HepG2 (cell line): ENCODE results near the gene MLLT10. TPM values are rescaled to one million over a fixed set of nuclear protein-coding genes. Genes with fewer than 3 reads are reported as not detected.

ENCODE experiments used
- FLYWCH1 ChIP-seq: sonication (generic); formaldehyde crosslinking; IDR thresholded peaks from 2 replicates; pipeline ENCODE4 v1.8.1; 2023; ENCODE audit warnings: mild to moderate bottlenecking, missing genetic modification reagents
- FOXO1 ChIP-seq: sonication (generic); formaldehyde crosslinking; IDR thresholded peaks from 2 replicates; pipeline ENCODE4 v1.4.0; 2020; ENCODE audit warnings: missing genetic modification reagents
- HOXA5 ChIP-seq: sonication (generic); formaldehyde crosslinking; IDR thresholded peaks from 2 replicates; pipeline ENCODE4 v1.4.0; 2020; ENCODE audit warnings: missing genetic modification reagents
- KMT2A ChIP-seq: sonication (generic); formaldehyde crosslinking; IDR thresholded peaks from 2 replicates; pipeline ENCODE4 v1.4.0; 2020; ENCODE audit warnings: missing genetic modification reagents
- POLR2A ChIP-seq, 2 experiments: IDR thresholded peaks; 2 replicates each; pipeline ENCODE4 v1.6.1; 2011; ENCODE audit warnings: low read depth in 2 of 2, low read length in 2 of 2, mild to moderate bottlenecking in 1 of 2, moderate library complexity in 1 of 2; ENCODE audit not compliant: insufficient read depth in 1 of 2
- RBM39 ChIP-seq: fragments of 200-400 bp; formaldehyde crosslinking; IDR thresholded peaks from one replicate; pipeline ENCODE4 v1.6.1; 2018; ENCODE audit warnings: antibody characterized with exemption, mild to moderate bottlenecking, low read depth, low read length; ENCODE audit not compliant: poor library complexity, severe bottlenecking
- SAP130 ChIP-seq: IDR thresholded peaks from 2 replicates; pipeline ENCODE4 v1.6.1; 2016; ENCODE audit warnings: low read depth
- SMC3 ChIP-seq: IDR thresholded peaks from 2 replicates; pipeline ENCODE4 v1.6.1; 2011; ENCODE audit warnings: low read length, improper control_type of control experiment
- SOX13 ChIP-seq, 3 experiments: fragments of 450-650 bp in 1 of 3; sonication (generic) in 1 of 3; formaldehyde crosslinking in 1 of 3; IDR thresholded peaks in 2 of 3; conservative IDR thresholded peaks in 1 of 3; 2 replicates each; pipeline versions ENCODE4 v1.5.0 to v1.6.1; 2016 to 2020; ENCODE audit warnings: antibody characterized with exemption in 1 of 3, mild to moderate bottlenecking in 1 of 3, missing compliant biosample characterization in 1 of 3, missing genetic modification reagents in 1 of 3, moderate library complexity in 1 of 3
- ZBTB42 ChIP-seq: sonication (generic); formaldehyde crosslinking; IDR thresholded peaks from 2 replicates; pipeline ENCODE4 v1.5.0; 2020; ENCODE audit warnings: mild to moderate bottlenecking, missing genetic modification reagents
- ZNF207 ChIP-seq: fragments of 450-650 bp; IDR thresholded peaks from 2 replicates; pipeline ENCODE4 v1.6.1; 2016; ENCODE audit warnings: antibody characterized with exemption, borderline replicate concordance
- ZNF34 ChIP-seq: sonication (generic); formaldehyde crosslinking; IDR thresholded peaks from 2 replicates; pipeline ENCODE4 v1.4.0; 2020; ENCODE audit warnings: mild to moderate bottlenecking, missing genetic modification reagents, borderline replicate concordance
- ZNF382 ChIP-seq: sonication (generic); formaldehyde crosslinking; IDR thresholded peaks from 2 replicates; pipeline ENCODE4 v1.5.0; 2020; ENCODE audit warnings: missing genetic modification reagents, mild to moderate bottlenecking, borderline replicate concordance
- ZNF652 ChIP-seq: IDR thresholded peaks from 2 replicates; pipeline ENCODE4 v1.6.1; 2016; ENCODE audit warnings: low read depth, borderline replicate concordance
- ZNF772 ChIP-seq: sonication (generic); formaldehyde crosslinking; IDR thresholded peaks from 2 replicates; pipeline ENCODE4 v1.5.0; 2020; ENCODE audit warnings: mild to moderate bottlenecking, missing genetic modification reagents
- ZSCAN29 ChIP-seq: sonication (generic); formaldehyde crosslinking; conservative IDR thresholded peaks from 2 replicates; pipeline ENCODE4 v1.4.0; 2020; ENCODE audit warnings: mild to moderate bottlenecking, missing genetic modification reagents
- polyA plus RNA-seq, 8 experiments: library from polyadenylated mRNA; depleted of rRNA in 3 of 8; stranded (reverse) in 7 of 8; unstranded in 1 of 8; fragments of >200 nt; fragmentation: Illumina TruSeq in 4 of 8; extraction: Trizol in 4 of 8; gene quantifications; 2 replicates each; pipeline versions ENCODE4 v1.2.1 to v1.2.3, GENCODE V29; 2011 to 2016; ENCODE audit warnings: low read depth in 4 of 8, missing spikeins in 1 of 8, mixed read lengths in 1 of 8; ENCODE audit not compliant: insufficient read depth in 1 of 8
- total RNA-seq, 5 experiments: library from RNA; depleted of rRNA; stranded (reverse); fragments of >200 nt; fragmentation: Illumina TruSeq; extraction: Trizol; gene quantifications; 2 replicates each; pipeline ENCODE4 v1.2.3, GENCODE V29; 2016; ENCODE audit warnings: low read depth in 1 of 5
- TF ChIP-seq, protein P1 (sequence below): IDR thresholded peaks from 2 replicates; pipeline ENCODE4 v1.6.1; 2016; ENCODE audit warnings: low read depth, control low read depth
- TF ChIP-seq, protein P2 (sequence below): sonication (generic); formaldehyde crosslinking; IDR thresholded peaks from 2 replicates; pipeline ENCODE4 v1.8.0; 2022; ENCODE audit warnings: missing genetic modification reagents, mild to moderate bottlenecking, inconsistent platforms, borderline replicate concordance
- TF ChIP-seq, protein P3 (sequence below): IDR thresholded peaks from 2 replicates; pipeline ENCODE4 v1.6.1; 2016; ENCODE audit warnings: missing compliant biosample characterization, missing genetic modification reagents, borderline replicate concordance
- TF ChIP-seq, protein P4 (sequence below): sonication (generic); formaldehyde crosslinking; IDR thresholded peaks from 2 replicates; pipeline ENCODE4 v1.4.0; 2020; ENCODE audit warnings: missing genetic modification reagents
- TF ChIP-seq, protein P5 (sequence below): sonication (generic); formaldehyde crosslinking; IDR thresholded peaks from 2 replicates; pipeline ENCODE4 v1.4.0; 2020; ENCODE audit warnings: mild to moderate bottlenecking, missing genetic modification reagents

Gene MLLT10
- total and polyA plus RNA-seq, 2 of the 13 experiments (the other 11 are each of a cell fraction or from before 2014, with no cell fraction given), result 51.3 to 84.1 TPM

DNA sequence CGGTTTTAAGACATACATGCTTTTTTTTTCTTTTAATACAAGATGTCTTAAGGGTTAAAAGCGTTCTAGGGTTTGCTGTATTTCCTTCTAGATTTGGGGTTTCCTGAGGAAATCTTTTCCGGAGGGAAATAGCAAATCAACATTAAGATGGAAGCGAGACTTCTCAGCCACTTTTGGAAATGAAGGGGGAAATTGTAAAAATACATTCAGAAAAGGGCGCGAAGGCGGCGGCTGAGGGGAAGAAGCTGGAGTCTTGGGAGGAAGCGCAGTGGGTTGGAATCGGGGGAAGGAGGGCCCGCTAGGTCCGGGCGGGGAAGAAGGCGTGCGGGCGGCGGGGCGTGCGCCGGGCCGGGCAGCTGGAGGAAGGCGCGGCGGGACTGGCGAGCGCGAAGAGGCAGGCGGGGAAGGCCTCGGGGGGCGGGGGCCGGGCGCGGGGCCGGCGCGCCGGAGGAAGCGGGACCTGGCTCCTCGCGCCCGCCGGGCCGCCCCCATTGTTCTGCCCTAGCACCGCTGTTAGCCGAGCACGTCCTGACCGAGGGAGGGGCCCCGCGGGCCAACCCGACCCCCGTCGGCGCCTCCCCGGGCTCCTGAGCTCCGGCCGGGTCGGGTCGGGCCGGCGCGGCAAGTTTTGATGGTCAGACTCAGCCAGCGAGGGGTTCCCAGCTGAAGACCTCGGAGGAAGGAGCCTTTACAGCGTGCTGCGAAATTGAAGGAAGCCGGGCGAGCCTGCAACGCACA, 7.0 kb upstream of the MLLT10 start (continued):
- TF ChIP-seq, protein P1, sequence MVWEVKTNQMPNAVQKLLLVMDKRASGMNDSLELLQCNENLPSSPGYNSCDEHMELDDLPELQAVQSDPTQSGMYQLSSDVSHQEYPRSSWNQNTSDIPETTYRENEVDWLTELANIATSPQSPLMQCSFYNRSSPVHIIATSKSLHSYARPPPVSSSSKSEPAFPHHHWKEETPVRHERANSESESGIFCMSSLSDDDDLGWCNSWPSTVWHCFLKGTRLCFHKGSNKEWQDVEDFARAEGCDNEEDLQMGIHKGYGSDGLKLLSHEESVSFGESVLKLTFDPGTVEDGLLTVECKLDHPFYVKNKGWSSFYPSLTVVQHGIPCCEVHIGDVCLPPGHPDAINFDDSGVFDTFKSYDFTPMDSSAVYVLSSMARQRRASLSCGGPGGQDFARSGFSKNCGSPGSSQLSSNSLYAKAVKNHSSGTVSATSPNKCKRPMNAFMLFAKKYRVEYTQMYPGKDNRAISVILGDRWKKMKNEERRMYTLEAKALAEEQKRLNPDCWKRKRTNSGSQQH (CRISPR knock-in tag), result no peak
- peak; percentile 46 for TF ChIP-seq SAP130 (CRISPR knock-in tag)
- peak; percentile 96 for TF ChIP-seq KMT2A (CRISPR knock-in tag)
- TF ChIP-seq ZSCAN29 (CRISPR knock-in tag), result no peak
- TF ChIP-seq FOXO1 (CRISPR knock-in tag), result no peak
- TF ChIP-seq ZNF652 (CRISPR knock-in tag), result peak; percentile 57
- peak; percentile 91; the same call in 1 of the 2 replicates for TF ChIP-seq HOXA5 (CRISPR knock-in tag)
- no peak for TF ChIP-seq ZNF34
- TF ChIP-seq SOX13 (IDR thresholded peaks at IDR 0.05), result 0 out of 2 replicates have a peak, but pooled peaks have one; percentile 38
- TF ChIP-seq SOX13 (CRISPR knock-in tag; conservative IDR thresholded peaks at IDR 0.05 in 1 of 2, IDR thresholded peaks at IDR 0.05 in 1 of 2), result peak in 1 of 2 experiments; percentile 67; a peak in 2 of 4 replicates
- no peak for TF ChIP-seq ZBTB42 (CRISPR knock-in tag)
- TF ChIP-seq FLYWCH1 (CRISPR knock-in tag), result no peak
- TF ChIP-seq, protein P2, sequence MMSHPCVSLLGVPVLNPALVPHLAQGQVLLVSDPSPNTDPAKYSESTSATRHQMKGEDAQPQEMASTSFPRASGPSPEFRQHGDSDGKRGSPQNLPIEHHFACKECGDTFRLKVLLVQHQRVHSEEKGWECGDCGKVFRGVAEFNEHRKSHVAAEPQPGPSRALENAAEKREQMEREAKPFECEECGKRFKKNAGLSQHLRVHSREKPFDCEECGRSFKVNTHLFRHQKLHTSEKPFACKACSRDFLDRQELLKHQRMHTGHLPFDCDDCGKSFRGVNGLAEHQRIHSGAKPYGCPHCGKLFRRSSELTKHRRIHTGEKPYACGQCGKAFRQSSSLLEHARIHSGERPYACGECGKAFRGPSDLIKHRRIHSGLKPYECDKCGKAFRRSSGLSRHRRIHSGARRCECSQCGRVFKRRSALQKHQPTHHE (CRISPR knock-in tag), result peak; percentile 43; the same call in 1 of the 2 replicates
- peak; percentile 76 for TF ChIP-seq RBM39
- TF ChIP-seq, protein P3, sequence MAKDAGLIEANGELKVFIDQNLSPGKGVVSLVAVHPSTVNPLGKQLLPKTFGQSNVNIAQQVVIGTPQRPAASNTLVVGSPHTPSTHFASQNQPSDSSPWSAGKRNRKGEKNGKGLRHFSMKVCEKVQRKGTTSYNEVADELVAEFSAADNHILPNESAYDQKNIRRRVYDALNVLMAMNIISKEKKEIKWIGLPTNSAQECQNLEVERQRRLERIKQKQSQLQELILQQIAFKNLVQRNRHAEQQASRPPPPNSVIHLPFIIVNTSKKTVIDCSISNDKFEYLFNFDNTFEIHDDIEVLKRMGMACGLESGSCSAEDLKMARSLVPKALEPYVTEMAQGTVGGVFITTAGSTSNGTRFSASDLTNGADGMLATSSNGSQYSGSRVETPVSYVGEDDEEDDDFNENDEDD (CRISPR knock-in tag), result peak; percentile 63; the same call in 1 of the 2 replicates
- TF ChIP-seq, protein P4, sequence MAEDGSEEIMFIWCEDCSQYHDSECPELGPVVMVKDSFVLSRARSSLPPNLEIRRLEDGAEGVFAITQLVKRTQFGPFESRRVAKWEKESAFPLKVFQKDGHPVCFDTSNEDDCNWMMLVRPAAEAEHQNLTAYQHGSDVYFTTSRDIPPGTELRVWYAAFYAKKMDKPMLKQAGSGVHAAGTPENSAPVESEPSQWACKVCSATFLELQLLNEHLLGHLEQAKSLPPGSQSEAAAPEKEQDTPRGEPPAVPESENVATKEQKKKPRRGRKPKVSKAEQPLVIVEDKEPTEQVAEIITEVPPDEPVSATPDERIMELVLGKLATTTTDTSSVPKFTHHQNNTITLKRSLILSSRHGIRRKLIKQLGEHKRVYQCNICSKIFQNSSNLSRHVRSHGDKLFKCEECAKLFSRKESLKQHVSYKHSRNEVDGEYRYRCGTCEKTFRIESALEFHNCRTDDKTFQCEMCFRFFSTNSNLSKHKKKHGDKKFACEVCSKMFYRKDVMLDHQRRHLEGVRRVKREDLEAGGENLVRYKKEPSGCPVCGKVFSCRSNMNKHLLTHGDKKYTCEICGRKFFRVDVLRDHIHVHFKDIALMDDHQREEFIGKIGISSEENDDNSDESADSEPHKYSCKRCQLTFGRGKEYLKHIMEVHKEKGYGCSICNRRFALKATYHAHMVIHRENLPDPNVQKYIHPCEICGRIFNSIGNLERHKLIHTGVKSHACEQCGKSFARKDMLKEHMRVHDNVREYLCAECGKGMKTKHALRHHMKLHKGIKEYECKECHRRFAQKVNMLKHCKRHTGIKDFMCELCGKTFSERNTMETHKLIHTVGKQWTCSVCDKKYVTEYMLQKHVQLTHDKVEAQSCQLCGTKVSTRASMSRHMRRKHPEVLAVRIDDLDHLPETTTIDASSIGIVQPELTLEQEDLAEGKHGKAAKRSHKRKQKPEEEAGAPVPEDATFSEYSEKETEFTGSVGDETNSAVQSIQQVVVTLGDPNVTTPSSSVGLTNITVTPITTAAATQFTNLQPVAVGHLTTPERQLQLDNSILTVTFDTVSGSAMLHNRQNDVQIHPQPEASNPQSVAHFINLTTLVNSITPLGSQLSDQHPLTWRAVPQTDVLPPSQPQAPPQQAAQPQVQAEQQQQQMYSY (CRISPR knock-in tag), result 0 out of 2 replicates have a peak, but pooled peaks have one; percentile 25
- TF ChIP-seq ZNF382 (CRISPR knock-in tag), result no peak
- TF ChIP-seq ZNF207, result no peak
- 0 out of 2 replicates have a peak, but pooled peaks have one; percentile 26 for TF ChIP-seq ZNF772 (CRISPR knock-in tag)
- TF ChIP-seq, protein P5, sequence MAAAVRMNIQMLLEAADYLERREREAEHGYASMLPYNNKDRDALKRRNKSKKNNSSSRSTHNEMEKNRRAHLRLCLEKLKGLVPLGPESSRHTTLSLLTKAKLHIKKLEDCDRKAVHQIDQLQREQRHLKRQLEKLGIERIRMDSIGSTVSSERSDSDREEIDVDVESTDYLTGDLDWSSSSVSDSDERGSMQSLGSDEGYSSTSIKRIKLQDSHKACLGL (CRISPR knock-in tag), result 0 out of 2 replicates have a peak, but pooled peaks have one; percentile 27
- TF ChIP-seq SMC3, result no peak
- TF ChIP-seq POLR2A (IDR thresholded peaks at IDR 0.05; ENCODE audit: insufficient read depth in 1 of 2, low read depth in 2 of 2, low read length in 2 of 2), result peak in 1 of 2 experiments; percentile 49; a peak in 1 of 4 replicates
